ENCODE results near the gene C1S.
A peak's percentile ranks its signal among the peaks of the same experiment; 100 is the strongest.
"Not testable (repeated sequence)": the region's sequence is repeated elsewhere in the genome, so short reads cannot be mapped to it uniquely, and the experiment has no call there.

C1S gene

DNA sequence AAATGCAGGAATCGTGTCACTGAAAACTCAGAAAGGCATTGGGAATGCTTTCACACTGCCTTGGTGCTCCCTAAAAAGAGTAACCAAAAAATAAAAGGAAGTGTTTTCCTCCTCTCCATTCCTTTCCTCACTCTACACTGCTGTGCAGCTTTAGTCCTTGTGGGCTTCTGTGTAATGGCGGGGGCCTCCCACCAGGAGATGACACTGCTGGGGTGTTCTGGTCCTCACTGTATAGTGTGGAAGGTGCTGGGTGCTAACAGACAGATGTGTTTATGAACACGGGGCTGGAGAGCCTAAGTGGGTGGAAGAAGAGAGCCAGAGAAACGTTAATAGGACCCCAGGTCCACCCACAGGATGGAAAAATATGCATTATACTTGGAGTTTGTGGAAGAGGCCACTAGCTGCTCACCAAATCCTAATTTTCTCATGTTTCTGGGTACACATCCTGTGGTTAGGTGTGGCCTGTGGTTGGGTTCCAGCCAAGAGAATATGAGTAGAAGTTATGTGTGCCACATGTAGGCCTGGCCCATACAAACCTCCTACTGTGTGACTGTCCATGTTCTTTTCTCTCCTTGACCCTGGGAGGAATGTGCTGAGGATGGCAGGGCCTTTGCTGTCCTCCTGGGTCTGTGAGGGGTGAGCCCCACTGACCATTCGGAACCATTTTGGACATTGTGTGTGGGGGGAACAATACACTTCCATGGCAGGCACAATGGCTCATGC, 14.0 kb upstream of the C1S start:
- H3K4me3 ChIP-seq = no peak overlapping the region
- no peak overlapping the region for H3K27ac ChIP-seq
- DNase-seq (ENCODE audit: low spot score) = no peak
- TF ChIP-seq, protein P1, sequence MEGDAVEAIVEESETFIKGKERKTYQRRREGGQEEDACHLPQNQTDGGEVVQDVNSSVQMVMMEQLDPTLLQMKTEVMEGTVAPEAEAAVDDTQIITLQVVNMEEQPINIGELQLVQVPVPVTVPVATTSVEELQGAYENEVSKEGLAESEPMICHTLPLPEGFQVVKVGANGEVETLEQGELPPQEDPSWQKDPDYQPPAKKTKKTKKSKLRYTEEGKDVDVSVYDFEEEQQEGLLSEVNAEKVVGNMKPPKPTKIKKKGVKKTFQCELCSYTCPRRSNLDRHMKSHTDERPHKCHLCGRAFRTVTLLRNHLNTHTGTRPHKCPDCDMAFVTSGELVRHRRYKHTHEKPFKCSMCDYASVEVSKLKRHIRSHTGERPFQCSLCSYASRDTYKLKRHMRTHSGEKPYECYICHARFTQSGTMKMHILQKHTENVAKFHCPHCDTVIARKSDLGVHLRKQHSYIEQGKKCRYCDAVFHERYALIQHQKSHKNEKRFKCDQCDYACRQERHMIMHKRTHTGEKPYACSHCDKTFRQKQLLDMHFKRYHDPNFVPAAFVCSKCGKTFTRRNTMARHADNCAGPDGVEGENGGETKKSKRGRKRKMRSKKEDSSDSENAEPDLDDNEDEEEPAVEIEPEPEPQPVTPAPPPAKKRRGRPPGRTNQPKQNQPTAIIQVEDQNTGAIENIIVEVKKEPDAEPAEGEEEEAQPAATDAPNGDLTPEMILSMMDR (IDR thresholded peaks at IDR 0.05) = no peak

DNA sequence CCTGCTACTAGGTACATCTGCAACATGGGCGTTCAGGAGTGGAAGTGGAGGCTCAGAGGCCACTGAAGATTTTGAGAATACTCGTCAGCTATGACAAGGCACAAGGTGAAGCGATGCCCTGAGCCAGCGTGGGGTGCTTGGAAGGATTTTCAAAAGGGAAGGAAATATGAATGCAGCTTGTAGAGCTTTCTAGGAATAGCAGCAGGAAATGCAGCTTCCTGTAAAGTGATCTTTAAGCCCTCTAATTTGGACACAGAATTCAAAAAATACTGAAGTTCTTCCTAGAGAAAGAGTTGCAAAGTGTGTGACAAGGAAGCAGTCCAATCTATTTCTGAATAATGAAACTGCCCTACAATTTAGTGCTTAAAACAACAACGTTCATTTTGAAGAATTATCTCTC, 13.2 kb upstream of the C1S start:
- no peak overlapping the region for H3K4me3 ChIP-seq
- TF ChIP-seq, protein P1 (IDR thresholded peaks at IDR 0.05) = no peak
- H3K27ac ChIP-seq = no peak overlapping the region
- DNase-seq (ENCODE audit: low spot score) = no peak

- H3K27ac ChIP-seq; H3K4me3 ChIP-seq; DNase-seq (ENCODE audit: low spot score): not testable (repeated sequence)
Measured at GRCh38 chr12:7049445-7049951, 11.0 kb upstream of the C1S start.

DNA sequence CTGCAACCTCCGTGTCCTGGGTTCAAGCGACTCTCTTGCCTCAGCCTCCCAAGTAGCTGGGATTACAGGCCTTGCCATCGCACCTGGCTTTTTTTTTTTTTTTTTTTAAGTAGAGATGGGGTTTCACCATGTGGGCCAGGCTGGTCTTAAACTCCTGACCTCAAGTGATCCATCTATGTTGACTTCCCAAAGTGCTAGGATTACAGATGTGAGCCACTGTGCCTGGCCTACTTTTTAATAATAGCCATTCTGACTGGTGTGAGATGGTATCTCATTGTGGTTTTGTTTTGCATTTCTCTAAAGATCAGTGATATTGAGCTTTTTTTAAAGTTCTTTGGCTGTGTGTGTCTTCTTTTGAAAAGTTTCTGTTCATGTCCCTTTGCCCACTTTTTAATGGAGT, 10.5 kb upstream of the C1S start:
- not testable (repeated sequence) for DNase-seq (ENCODE audit: low spot score); H3K4me3 ChIP-seq; H3K27ac ChIP-seq

GRCh38 chr12:7054925-7055324, 5.6 kb upstream of the C1S start:
- DNase-seq (ENCODE audit: low spot score) = no peak
- TF ChIP-seq, protein P1 (IDR thresholded peaks at IDR 0.05) = no peak
- no peak overlapping the region for H3K27ac ChIP-seq
- H3K4me3 ChIP-seq = no peak overlapping the region

DNA sequence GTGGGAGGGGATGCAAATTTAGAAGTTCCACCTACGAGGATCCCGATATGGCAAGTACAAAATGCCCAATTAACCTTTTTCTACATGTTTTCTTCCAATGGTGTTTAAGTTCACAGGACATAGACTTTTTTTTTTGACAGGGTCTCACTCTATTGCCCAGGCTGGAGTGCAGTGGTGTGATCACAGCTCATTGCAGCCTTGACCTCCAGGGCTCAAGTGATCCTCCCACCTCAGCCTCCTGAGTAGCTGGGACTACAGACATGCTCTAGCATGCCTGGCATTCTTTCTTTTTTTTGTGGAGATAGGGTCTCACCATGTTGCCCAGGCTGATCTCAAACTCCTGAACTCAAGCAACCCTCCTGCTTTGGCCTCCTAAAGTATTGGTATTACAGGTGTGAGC, 4.8 kb upstream of the C1S start:
- not testable (repeated sequence) for H3K27ac ChIP-seq; DNase-seq (ENCODE audit: low spot score); H3K4me3 ChIP-seq

- Histone ChIP-seq H3K27ac (no peak overlapping the region), H3K4me3 (no peak overlapping the region)
- DNase-seq (ENCODE audit: low spot score) = peak; percentile 57
- TF ChIP-seq, protein P1 (IDR thresholded peaks at IDR 0.05) = no peak
Measured at GRCh38 chr12:7058163-7058845, 2.2 kb upstream of the C1S start.

DNA sequence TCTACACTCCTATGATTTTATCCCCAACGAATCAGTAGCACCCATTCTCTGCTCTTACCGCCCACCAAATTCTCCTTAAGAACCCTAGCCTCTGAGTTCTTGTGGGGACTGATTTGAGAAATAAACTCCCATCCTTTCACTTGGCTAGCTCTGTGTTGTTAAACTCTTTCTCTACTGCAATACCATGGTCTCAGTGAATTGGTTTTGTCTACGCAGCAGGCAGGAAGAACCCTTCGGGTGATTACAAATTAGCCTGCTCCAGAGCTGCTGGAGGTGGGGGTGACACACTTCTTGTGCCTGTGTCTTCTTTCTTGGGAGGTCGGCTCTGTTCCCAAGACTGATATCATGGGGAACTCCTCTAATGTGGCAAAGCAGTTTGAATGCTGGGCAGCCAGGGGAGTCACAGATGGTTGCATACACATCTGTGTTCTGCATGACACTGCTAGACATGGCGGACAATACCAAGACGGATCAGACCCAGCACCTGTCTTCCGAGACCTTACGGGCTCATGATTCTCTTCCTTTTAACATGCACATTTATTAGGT, 1.6 kb upstream of the C1S start:
- TF ChIP-seq, protein P1 (IDR thresholded peaks at IDR 0.05) = no peak
- DNase-seq (ENCODE audit: low spot score) = peak; percentile 66
- Histone ChIP-seq H3K27ac (no peak overlapping the region), H3K4me3 (no peak overlapping the region)
